DND-41 (cell line): ENCODE results near the gene BRK1.

Experiments used
- CTCF ChIP-seq: IDR thresholded peaks from 2 replicates; pipeline ENCODE4 v1.5.1; 2012; ENCODE audit warnings: borderline replicate concordance, low read length, moderate library complexity, mild to moderate bottlenecking; ENCODE audit not compliant: poor library complexity, severe bottlenecking; ENCODE audit errors: extremely low read depth
- EZH2 ChIP-seq: IDR thresholded peaks from 3 replicates; pipeline ENCODE4 v1.6.1; 2012; ENCODE audit warnings: borderline replicate concordance, low read depth, mild to moderate bottlenecking, moderate library complexity, low read length, inconsistent platforms; ENCODE audit not compliant: severe bottlenecking

- TF ChIP-seq CTCF, result no peak
- TF ChIP-seq EZH2, result no peak
These were observed 21.7 kb downstream of the BRK1 start for GRCh38 chr3:10137178-10137577.
